Sigmoid colon (tissue), 4 donors: ENCODE results near the gene USP28.

ENCODE experiments used
- CTCF ChIP-seq, 4 experiments: fragments of 450-650 bp in 3 of 4; fragments of 200-600 bp in 1 of 4; IDR thresholded peaks; one replicate each; pipeline ENCODE4 v1.5.1; 2016 to 2019; ENCODE audit warnings: antibody characterized with exemption in 4 of 4, mild to moderate bottlenecking in 3 of 4, moderate library complexity in 2 of 4
- EP300 ChIP-seq, 4 donors: sonication (generic); formaldehyde crosslinking; IDR thresholded peaks; one replicate each; pipeline ENCODE4 v1.6.1; 2017; ENCODE audit warnings: antibody characterized with exemption in 4 of 4
- POLR2A ChIP-seq, 2 donors: fragments of 450-650 bp; IDR thresholded peaks; one replicate each; pipeline ENCODE4 v1.6.1; 2016; ENCODE audit warnings: antibody characterized with exemption in 2 of 2, mild to moderate bottlenecking in 2 of 2, moderate library complexity in 2 of 2
- POLR2AphosphoS5 ChIP-seq, 4 donors: sonication (generic); formaldehyde crosslinking; IDR thresholded peaks; one replicate each; pipeline ENCODE4 v1.6.1; 2017; ENCODE audit warnings: antibody characterized with exemption in 4 of 4

DNA sequence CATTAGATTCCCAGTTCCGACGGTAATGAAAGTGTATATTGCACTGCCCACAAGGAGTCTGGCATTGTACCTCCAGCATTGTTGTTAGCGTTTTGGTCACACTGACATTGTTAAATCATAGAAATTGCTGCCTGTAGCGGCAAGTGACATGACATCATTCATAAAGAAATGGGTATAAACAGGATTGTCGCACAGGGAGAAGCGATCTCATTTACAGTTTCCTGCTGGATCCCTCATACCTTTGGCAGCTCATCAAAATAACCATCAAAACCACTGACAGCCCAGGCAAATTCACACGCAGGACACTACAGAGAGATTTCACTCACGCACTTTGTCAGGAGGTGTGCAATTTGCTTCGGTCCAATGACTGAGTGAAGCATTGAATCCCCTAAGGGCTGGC lies 32.7 kb upstream of the USP28 start:
- no peak for TF ChIP-seq POLR2AphosphoS5 (IDR thresholded peaks at IDR 0.05)
- no peak for TF ChIP-seq CTCF (IDR thresholded peaks at IDR 0.05)
- TF ChIP-seq EP300 (IDR thresholded peaks at IDR 0.05), result no peak
- TF ChIP-seq POLR2A (IDR thresholded peaks at IDR 0.05), result no peak
